Neural cell (in vitro differentiated cells): ENCODE measurements around the gene IRX4. TPM values are rescaled to one million over a fixed set of nuclear protein-coding genes. Genes with fewer than 3 reads are reported as not detected.

Source experiments
- H2AFZ ChIP-seq: fragments of 200-600, 300-800 bp; sonication (generic), shearing (Covaris generic); 2 replicates; pipeline ENCODE4 v1.6.0; 2014; ENCODE audit warnings: low read depth, mild to moderate bottlenecking, antibody characterized with exemption, low read length, moderate library complexity
- H3F3A ChIP-seq: fragments of 200-600 bp; shearing (Covaris generic); 2 replicates; pipeline ENCODE4 v1.6.1; 2016; ENCODE audit warnings: mild to moderate bottlenecking, moderate library complexity, mixed read lengths, antibody characterized with exemption, low read length; ENCODE audit not compliant: insufficient read depth, poor library complexity, severe bottlenecking
- H3K27ac ChIP-seq: fragments of 200-600, 300-800 bp; sonication (generic), shearing (Covaris generic); 2 replicates; pipeline ENCODE4 v1.5.1; 2014; ENCODE audit warnings: mild to moderate bottlenecking, low read length, moderate library complexity
- H3K27me3 ChIP-seq: fragments of 300-800, 200-600 bp; sonication (generic), shearing (Covaris generic); 2 replicates; pipeline ENCODE4 v1.6.0; 2014; ENCODE audit warnings: mild to moderate bottlenecking, low read depth, low read length, moderate library complexity; ENCODE audit not compliant: insufficient read depth
- H3K36me3 ChIP-seq: fragments of 300-800, 200-600 bp; sonication (generic), shearing (Covaris generic); 2 replicates; pipeline ENCODE4 v1.5.1; 2014; ENCODE audit warnings: mild to moderate bottlenecking, antibody characterized with exemption, low read length, moderate library complexity; ENCODE audit not compliant: insufficient read depth
- H3K4me2 ChIP-seq: fragments of 300-800, 200-600 bp; sonication (generic), shearing (Covaris generic); 2 replicates; pipeline ENCODE4 v1.6.0; 2014; ENCODE audit warnings: mild to moderate bottlenecking, low read length
- H3K4me3 ChIP-seq: fragments of 300-800, 200-600 bp; sonication (generic), shearing (Covaris generic); 2 replicates; pipeline ENCODE4 v1.5.1; 2014; ENCODE audit warnings: mild to moderate bottlenecking, low read length, moderate library complexity
- H3K79me2 ChIP-seq: fragments of 200-600 bp; shearing (Covaris generic); replicated peaks from 2 replicates; pipeline ENCODE4 v1.6.0; 2014; ENCODE audit warnings: mild to moderate bottlenecking, low read length, moderate library complexity; ENCODE audit not compliant: insufficient read depth
- H3K9ac ChIP-seq: fragments of 300-800, 200-600 bp; sonication (generic), shearing (Covaris generic); 2 replicates; pipeline ENCODE4 v1.6.1; 2016; ENCODE audit warnings: mild to moderate bottlenecking, low read length, mixed read lengths
- H3K9me2 ChIP-seq: fragments of 200-600 bp; shearing (Covaris generic); 2 replicates; pipeline ENCODE4 v1.6.1; 2016; ENCODE audit warnings: mild to moderate bottlenecking, low read length, mixed read lengths; ENCODE audit not compliant: insufficient read depth
- H3K9me3 ChIP-seq: fragments of 200-600, 300-800 bp; sonication (generic), shearing (Covaris generic); 2 replicates; pipeline ENCODE4 v1.6.1; 2016; ENCODE audit warnings: mild to moderate bottlenecking, mixed run types, low read length, moderate library complexity, mixed read lengths
- H4K20me1 ChIP-seq: fragments of 200-600 bp; shearing (Covaris generic); 2 replicates; pipeline ENCODE4 v1.6.1; 2016; ENCODE audit warnings: mild to moderate bottlenecking, mixed run types; ENCODE audit not compliant: insufficient read depth
- EP300 ChIP-seq: fragments of 450-650 bp; conservative IDR thresholded peaks from 2 replicates; pipeline ENCODE4 v1.6.1; 2014; ENCODE audit warnings: antibody characterized with exemption, mild to moderate bottlenecking, moderate library complexity; ENCODE audit not compliant: poor library complexity, severe bottlenecking
- EZH2 ChIP-seq: fragments of 200-600, 300-800 bp; shearing (Covaris generic), sonication (generic); IDR thresholded peaks from 2 replicates; pipeline ENCODE4 v1.6.1; 2014; ENCODE audit warnings: antibody characterized with exemption, low read length, borderline replicate concordance, mild to moderate bottlenecking; ENCODE audit not compliant: insufficient read depth, poor library complexity, severe bottlenecking
- MXI1 ChIP-seq: fragments of 450-650 bp; conservative IDR thresholded peaks from 2 replicates; pipeline ENCODE4 v1.6.1; 2014; ENCODE audit warnings: antibody characterized with exemption, mild to moderate bottlenecking; ENCODE audit not compliant: poor library complexity, severe bottlenecking
- POLR2AphosphoS5 ChIP-seq: IDR thresholded peaks from 2 replicates; pipeline ENCODE4 v1.6.1; 2012
- RAD21 ChIP-seq: fragments of 450-650 bp; conservative IDR thresholded peaks from 2 replicates; pipeline ENCODE4 v1.6.1; 2014; ENCODE audit warnings: antibody characterized with exemption, mild to moderate bottlenecking, moderate library complexity
- SMC3 ChIP-seq: fragments of 450-650 bp; conservative IDR thresholded peaks from 2 replicates; pipeline ENCODE4 v1.6.1; 2014; ENCODE audit warnings: antibody characterized with exemption, mild to moderate bottlenecking, moderate library complexity; ENCODE audit not compliant: poor library complexity
- TAF1 ChIP-seq: IDR thresholded peaks from 2 replicates; pipeline ENCODE4 v1.6.1; 2012; ENCODE audit warnings: low read depth
- polyA plus RNA-seq: library from polyadenylated mRNA; depleted of rRNA; stranded (reverse); fragments of >200 nt; gene quantifications from 2 replicates; pipeline ENCODE4 v1.2.3, GENCODE V29; 2014
- TF ChIP-seq, protein P1 (sequence below): IDR thresholded peaks from 2 replicates; pipeline ENCODE4 v1.6.1; 2012; ENCODE audit warnings: borderline replicate concordance
- TF ChIP-seq, protein P2 (sequence below): fragments of 450-650 bp; IDR thresholded peaks from 2 replicates; pipeline ENCODE4 v1.5.1; 2014; ENCODE audit warnings: antibody characterized with exemption, mild to moderate bottlenecking, moderate library complexity; ENCODE audit not compliant: poor library complexity, severe bottlenecking

Gene IRX4
- polyA plus RNA-seq, 1 donor from 2014 or later: not detected

DNA sequence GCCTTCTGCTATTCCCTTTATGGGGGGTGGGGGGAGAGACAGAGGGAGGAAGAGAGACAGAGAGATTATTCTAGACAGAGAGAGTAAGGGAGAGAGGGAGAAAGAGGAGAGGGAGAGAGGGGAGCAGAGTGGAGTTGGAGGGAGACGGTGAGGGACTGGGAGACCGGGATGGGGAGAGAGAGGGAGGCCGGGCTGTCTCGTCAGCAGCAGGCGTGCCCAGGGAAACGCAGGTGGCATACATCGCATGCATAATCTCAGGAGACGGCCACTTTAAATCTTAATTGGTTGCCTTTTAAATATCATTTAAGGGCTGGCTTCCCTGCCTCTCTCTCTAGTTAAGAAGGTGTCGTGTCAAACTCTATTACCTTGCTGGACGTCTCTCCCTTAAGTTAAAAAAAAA, 8.4 kb downstream of the IRX4 start:
- Histone ChIP-seq H3F3A (no peaks in the 10 kb centered on the region), H3K4me2 (no peak overlapping the region), H3K9me2 (no peaks in the 10 kb centered on the region), H3K36me3 (no peaks in the 10 kb centered on the region), H3K27ac (no peak overlapping the region), H3K79me2 (no peaks in the 10 kb centered on the region), H3K9ac (no peak overlapping the region), H3K9me3 (no peaks in the 10 kb centered on the region), H4K20me1 (no peaks in the 10 kb centered on the region), H3K4me3 (no peak overlapping the region), H2AFZ (no peak overlapping the region), H3K27me3 (peaks cover 80% of the 10 kb centered on the region)
- no peak for TF ChIP-seq RAD21
- TF ChIP-seq POLR2AphosphoS5: no peak
- no peak for TF ChIP-seq EZH2
- TF ChIP-seq, protein P1, sequence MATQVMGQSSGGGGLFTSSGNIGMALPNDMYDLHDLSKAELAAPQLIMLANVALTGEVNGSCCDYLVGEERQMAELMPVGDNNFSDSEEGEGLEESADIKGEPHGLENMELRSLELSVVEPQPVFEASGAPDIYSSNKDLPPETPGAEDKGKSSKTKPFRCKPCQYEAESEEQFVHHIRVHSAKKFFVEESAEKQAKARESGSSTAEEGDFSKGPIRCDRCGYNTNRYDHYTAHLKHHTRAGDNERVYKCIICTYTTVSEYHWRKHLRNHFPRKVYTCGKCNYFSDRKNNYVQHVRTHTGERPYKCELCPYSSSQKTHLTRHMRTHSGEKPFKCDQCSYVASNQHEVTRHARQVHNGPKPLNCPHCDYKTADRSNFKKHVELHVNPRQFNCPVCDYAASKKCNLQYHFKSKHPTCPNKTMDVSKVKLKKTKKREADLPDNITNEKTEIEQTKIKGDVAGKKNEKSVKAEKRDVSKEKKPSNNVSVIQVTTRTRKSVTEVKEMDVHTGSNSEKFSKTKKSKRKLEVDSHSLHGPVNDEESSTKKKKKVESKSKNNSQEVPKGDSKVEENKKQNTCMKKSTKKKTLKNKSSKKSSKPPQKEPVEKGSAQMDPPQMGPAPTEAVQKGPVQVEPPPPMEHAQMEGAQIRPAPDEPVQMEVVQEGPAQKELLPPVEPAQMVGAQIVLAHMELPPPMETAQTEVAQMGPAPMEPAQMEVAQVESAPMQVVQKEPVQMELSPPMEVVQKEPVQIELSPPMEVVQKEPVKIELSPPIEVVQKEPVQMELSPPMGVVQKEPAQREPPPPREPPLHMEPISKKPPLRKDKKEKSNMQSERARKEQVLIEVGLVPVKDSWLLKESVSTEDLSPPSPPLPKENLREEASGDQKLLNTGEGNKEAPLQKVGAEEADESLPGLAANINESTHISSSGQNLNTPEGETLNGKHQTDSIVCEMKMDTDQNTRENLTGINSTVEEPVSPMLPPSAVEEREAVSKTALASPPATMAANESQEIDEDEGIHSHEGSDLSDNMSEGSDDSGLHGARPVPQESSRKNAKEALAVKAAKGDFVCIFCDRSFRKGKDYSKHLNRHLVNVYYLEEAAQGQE: no peak
- no peak for TF ChIP-seq TAF1
- no peak for TF ChIP-seq SMC3

DNA sequence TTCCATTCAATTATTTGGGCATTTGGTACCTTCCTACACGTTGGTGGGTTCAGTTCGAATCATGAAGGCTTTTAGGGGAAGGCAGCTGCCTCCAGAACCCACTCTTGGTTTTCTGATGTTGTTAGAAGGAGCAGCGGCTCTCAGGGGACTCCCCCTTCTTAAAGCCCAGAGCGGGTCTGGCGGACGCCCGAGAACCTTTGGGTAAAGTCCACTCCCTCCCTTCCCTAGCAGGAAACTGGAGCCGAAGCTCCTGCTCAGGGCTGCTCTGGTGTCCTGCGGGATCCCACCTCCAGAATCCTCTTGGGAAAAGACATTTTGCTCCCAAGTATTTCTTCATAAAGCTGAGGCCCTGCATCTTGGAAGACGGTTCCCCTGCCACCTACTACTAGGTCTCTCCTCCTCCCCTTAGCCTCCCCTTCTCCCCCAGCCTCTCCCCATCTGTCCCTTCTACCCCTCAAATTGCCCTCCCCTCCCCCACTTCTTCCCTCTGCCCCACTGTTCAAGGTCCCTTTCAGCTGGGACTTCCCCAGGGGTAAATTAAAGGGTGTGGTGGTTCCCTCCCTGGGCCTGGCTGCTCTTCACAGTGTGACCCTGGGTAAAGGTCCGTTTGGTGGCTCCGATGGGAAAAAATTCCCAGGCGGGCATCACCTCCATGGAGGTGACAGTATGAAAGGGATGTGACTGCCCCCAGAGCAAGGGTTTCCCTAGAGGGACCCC, 9.3 kb downstream of the IRX4 start:
- H3K4me2 ChIP-seq: no peak overlapping the region
- H3F3A ChIP-seq: no peaks in the 10 kb centered on the region

More for the DNA sequence above, 9.3 kb downstream of the IRX4 start:
- TF ChIP-seq MXI1 (no peak), TAF1 (no peak), EP300 (no peak), EZH2 (no peak), POLR2AphosphoS5 (no peak), RAD21 (no peak), SMC3 (no peak)
- TF ChIP-seq, protein P2, sequence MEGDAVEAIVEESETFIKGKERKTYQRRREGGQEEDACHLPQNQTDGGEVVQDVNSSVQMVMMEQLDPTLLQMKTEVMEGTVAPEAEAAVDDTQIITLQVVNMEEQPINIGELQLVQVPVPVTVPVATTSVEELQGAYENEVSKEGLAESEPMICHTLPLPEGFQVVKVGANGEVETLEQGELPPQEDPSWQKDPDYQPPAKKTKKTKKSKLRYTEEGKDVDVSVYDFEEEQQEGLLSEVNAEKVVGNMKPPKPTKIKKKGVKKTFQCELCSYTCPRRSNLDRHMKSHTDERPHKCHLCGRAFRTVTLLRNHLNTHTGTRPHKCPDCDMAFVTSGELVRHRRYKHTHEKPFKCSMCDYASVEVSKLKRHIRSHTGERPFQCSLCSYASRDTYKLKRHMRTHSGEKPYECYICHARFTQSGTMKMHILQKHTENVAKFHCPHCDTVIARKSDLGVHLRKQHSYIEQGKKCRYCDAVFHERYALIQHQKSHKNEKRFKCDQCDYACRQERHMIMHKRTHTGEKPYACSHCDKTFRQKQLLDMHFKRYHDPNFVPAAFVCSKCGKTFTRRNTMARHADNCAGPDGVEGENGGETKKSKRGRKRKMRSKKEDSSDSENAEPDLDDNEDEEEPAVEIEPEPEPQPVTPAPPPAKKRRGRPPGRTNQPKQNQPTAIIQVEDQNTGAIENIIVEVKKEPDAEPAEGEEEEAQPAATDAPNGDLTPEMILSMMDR: no peak
- TF ChIP-seq, protein P1: no peak
- H3K9me2 ChIP-seq: no peaks in the 10 kb centered on the region
- H3K9ac ChIP-seq: no peak overlapping the region
- H3K36me3 ChIP-seq: no peaks in the 10 kb centered on the region
- H3K4me3 ChIP-seq: no peak overlapping the region
- no peaks in the 10 kb centered on the region for H4K20me1 ChIP-seq
- H3K9me3 ChIP-seq: no peaks in the 10 kb centered on the region
- H3K27me3 ChIP-seq: peaks cover 78% of the 10 kb centered on the region
- no peaks in the 10 kb centered on the region for H3K79me2 ChIP-seq
- H2AFZ ChIP-seq: no peak overlapping the region
- H3K27ac ChIP-seq: no peak overlapping the region
